Measurements from ENCODE around the gene HIGD1C.

DNA sequence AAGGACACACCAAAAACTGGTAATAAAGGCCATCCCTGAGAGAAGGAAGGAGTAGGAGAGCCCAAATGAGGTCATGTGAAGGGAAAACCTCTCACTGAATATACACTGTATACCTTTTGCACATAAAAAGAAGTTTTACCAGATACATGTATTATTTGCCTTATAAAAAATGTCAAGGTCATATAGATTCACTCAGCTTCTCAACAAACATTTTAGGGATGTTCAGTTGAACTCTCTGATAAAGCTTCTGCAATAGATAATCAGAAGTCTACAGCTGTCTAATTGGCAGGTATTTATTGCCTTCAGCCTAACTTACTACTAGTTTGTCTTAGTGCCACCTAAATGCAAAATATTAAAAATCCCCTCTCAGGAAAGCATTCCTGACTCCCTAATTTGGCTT, 65.1 kb downstream of the HIGD1C start:
- TF ChIP-seq, protein P1, sequence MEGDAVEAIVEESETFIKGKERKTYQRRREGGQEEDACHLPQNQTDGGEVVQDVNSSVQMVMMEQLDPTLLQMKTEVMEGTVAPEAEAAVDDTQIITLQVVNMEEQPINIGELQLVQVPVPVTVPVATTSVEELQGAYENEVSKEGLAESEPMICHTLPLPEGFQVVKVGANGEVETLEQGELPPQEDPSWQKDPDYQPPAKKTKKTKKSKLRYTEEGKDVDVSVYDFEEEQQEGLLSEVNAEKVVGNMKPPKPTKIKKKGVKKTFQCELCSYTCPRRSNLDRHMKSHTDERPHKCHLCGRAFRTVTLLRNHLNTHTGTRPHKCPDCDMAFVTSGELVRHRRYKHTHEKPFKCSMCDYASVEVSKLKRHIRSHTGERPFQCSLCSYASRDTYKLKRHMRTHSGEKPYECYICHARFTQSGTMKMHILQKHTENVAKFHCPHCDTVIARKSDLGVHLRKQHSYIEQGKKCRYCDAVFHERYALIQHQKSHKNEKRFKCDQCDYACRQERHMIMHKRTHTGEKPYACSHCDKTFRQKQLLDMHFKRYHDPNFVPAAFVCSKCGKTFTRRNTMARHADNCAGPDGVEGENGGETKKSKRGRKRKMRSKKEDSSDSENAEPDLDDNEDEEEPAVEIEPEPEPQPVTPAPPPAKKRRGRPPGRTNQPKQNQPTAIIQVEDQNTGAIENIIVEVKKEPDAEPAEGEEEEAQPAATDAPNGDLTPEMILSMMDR (IDR thresholded peaks at IDR 0.05; ENCODE audit: low read depth, low read length, poor library complexity, severe bottlenecking): no peak
- TF ChIP-seq EZH2phosphoT487 (IDR thresholded peaks at IDR 0.05; ENCODE audit: borderline replicate concordance, low read length): no peak
